ENCODE measurements around the gene PPID. TPM values are rescaled to one million over a fixed set of nuclear protein-coding genes. Genes with fewer than 3 reads are reported as not detected.

Gene PPID
- total and polyA plus RNA-seq, 2 of the 13 experiments (the other 11 are each of a cell fraction or from before 2014, with no cell fraction given): 15.4 to 63.4 TPM

DNA sequence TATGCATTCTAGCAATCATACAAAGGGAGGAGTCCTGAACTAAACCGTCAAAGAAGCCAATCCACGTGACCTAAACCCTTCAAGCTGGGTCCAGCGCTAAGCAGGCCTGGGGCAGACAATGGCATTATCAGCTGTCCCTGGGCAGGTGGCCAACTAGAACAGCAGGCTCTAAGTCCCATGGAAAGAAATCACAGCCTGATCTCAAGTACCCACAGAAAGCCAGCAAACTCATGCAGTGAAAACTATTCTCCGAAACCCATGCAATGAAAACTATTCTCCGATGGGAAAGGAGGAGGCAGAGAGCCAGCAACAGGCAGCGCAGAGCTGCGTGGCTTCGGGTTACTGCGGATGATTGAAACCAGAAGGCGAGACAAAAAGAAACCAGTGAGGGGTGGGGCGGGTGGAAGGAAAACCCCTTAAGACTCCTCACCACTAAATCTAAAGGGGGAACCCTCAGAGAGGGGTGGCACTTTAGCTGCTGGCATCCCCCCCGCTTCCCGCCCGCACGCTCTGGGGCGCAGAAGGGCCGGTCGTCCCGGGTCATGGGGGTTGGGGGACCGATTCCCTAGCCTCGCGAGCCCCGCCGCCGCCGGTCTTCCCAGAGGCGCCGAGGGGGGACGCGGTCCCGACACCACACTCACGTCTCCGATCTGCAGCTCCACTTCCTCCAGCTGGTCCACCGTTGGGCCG, 52.1 kb downstream of the PPID start (continued):
- TF ChIP-seq ZNF782 (CRISPR knock-in tag; IDR thresholded peaks at IDR 0.05; ENCODE audit: borderline replicate concordance) (0 out of 2 replicates have a peak, but pooled peaks have one; percentile 5), KAT7 (CRISPR knock-in tag; IDR thresholded peaks at IDR 0.05; ENCODE audit: borderline replicate concordance) (no peak), EED (CRISPR knock-in tag; IDR thresholded peaks at IDR 0.05) (0 out of 2 replicates have a peak, but pooled peaks have one; percentile 68), ARNTL (CRISPR knock-in tag; IDR thresholded peaks at IDR 0.05) (peak; percentile 50), KLF12 (CRISPR knock-in tag; IDR thresholded peaks at IDR 0.05; ENCODE audit: borderline replicate concordance) (no peak), HCFC1 (IDR thresholded peaks at IDR 0.05; ENCODE audit: low read depth, low read length) (no peak), ZNF510 (CRISPR knock-in tag; IDR thresholded peaks at IDR 0.05; ENCODE audit: low read depth) (peak; percentile 62; the same call in 1 of the 2 replicates), BHLHE40 (IDR thresholded peaks at IDR 0.05; ENCODE audit: low read length) (0 out of 2 replicates have a peak, but pooled peaks have one; percentile 17), ZNF331 (CRISPR knock-in tag; IDR thresholded peaks at IDR 0.05) (no peak), TSC22D2 (CRISPR knock-in tag; IDR thresholded peaks at IDR 0.05; ENCODE audit: borderline replicate concordance) (no peak), ZNF543 (CRISPR knock-in tag; IDR thresholded peaks at IDR 0.05) (peak; percentile 51; the same call in 1 of the 2 replicates), SAP130 (CRISPR knock-in tag; IDR thresholded peaks at IDR 0.05; ENCODE audit: low read depth) (peak; percentile 41), MTA1 (CRISPR knock-in tag; IDR thresholded peaks at IDR 0.05; ENCODE audit: borderline replicate concordance) (0 out of 2 replicates have a peak, but pooled peaks have one; percentile 47), TCF12 (IDR thresholded peaks at IDR 0.05) (no peak), TCF12 (CRISPR knock-in tag; IDR thresholded peaks at IDR 0.05) (no peak), AKAP8 (CRISPR knock-in tag; IDR thresholded peaks at IDR 0.05) (0 out of 2 replicates have a peak, but pooled peaks have one; percentile 42), HDAC2 (CRISPR knock-in tag; IDR thresholded peaks at IDR 0.05) (0 out of 2 replicates have a peak, but pooled peaks have one; percentile 15)
- TF ChIP-seq, protein P1, sequence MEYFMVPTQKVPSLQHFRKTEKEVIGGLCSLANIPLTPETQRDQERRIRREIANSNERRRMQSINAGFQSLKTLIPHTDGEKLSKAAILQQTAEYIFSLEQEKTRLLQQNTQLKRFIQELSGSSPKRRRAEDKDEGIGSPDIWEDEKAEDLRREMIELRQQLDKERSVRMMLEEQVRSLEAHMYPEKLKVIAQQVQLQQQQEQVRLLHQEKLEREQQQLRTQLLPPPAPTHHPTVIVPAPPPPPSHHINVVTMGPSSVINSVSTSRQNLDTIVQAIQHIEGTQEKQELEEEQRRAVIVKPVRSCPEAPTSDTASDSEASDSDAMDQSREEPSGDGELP (IDR thresholded peaks at IDR 0.05; ENCODE audit: borderline replicate concordance, low read depth): peak; percentile 85
- TF ChIP-seq, protein P2, sequence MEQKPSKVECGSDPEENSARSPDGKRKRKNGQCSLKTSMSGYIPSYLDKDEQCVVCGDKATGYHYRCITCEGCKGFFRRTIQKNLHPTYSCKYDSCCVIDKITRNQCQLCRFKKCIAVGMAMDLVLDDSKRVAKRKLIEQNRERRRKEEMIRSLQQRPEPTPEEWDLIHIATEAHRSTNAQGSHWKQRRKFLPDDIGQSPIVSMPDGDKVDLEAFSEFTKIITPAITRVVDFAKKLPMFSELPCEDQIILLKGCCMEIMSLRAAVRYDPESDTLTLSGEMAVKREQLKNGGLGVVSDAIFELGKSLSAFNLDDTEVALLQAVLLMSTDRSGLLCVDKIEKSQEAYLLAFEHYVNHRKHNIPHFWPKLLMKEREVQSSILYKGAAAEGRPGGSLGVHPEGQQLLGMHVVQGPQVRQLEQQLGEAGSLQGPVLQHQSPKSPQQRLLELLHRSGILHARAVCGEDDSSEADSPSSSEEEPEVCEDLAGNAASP (CRISPR knock-in tag; IDR thresholded peaks at IDR 0.05; ENCODE audit: borderline replicate concordance): no peak
- TF ChIP-seq, protein P3, sequence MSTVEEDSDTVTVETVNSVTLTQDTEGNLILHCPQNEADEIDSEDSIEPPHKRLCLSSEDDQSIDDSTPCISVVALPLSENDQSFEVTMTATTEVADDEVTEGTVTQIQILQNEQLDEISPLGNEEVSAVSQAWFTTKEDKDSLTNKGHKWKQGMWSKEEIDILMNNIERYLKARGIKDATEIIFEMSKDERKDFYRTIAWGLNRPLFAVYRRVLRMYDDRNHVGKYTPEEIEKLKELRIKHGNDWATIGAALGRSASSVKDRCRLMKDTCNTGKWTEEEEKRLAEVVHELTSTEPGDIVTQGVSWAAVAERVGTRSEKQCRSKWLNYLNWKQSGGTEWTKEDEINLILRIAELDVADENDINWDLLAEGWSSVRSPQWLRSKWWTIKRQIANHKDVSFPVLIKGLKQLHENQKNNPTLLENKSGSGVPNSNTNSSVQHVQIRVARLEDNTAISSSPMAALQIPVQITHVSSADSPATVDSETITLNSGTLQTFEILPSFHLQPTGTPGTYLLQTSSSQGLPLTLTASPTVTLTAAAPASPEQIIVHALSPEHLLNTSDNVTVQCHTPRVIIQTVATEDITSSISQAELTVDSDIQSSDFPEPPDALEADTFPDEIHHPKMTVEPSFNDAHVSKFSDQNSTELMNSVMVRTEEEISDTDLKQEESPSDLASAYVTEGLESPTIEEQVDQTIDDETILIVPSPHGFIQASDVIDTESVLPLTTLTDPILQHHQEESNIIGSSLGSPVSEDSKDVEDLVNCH (CRISPR knock-in tag; IDR thresholded peaks at IDR 0.05): 0 out of 2 replicates have a peak, but pooled peaks have one; percentile 51
- TF ChIP-seq, protein P4, sequence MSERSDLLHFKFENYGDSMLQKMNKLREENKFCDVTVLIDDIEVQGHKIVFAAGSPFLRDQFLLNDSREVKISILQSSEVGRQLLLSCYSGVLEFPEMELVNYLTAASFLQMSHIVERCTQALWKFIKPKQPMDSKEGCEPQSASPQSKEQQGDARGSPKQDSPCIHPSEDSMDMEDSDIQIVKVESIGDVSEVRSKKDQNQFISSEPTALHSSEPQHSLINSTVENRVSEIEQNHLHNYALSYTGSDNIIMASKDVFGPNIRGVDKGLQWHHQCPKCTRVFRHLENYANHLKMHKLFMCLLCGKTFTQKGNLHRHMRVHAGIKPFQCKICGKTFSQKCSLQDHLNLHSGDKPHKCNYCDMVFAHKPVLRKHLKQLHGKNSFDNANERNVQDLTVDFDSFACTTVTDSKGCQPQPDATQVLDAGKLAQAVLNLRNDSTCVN (CRISPR knock-in tag; IDR thresholded peaks at IDR 0.05; ENCODE audit: borderline replicate concordance): no peak
- TF ChIP-seq, protein P5, sequence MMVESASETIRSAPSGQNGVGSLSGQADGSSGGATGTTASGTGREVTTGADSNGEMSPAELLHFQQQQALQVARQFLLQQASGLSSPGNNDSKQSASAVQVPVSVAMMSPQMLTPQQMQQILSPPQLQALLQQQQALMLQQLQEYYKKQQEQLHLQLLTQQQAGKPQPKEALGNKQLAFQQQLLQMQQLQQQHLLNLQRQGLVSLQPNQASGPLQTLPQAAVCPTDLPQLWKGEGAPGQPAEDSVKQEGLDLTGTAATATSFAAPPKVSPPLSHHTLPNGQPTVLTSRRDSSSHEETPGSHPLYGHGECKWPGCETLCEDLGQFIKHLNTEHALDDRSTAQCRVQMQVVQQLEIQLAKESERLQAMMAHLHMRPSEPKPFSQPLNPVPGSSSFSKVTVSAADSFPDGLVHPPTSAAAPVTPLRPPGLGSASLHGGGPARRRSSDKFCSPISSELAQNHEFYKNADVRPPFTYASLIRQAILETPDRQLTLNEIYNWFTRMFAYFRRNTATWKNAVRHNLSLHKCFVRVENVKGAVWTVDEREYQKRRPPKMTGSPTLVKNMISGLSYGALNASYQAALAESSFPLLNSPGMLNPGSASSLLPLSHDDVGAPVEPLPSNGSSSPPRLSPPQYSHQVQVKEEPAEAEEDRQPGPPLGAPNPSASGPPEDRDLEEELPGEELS (CRISPR knock-in tag; IDR thresholded peaks at IDR 0.05): no peak

All from HepG2 (cell line).